H1 (cell line): Measurements from ENCODE around the gene WDR26. TPM values are rescaled to one million over a fixed set of nuclear protein-coding genes. Genes with fewer than 3 reads are reported as not detected.
A peak's percentile ranks its signal among the peaks of the same experiment; 100 is the strongest.

Source experiments
- ASH2L ChIP-seq: fragments of 200-600, 300-600 bp; sonication (generic); IDR thresholded peaks from one replicate; pipeline ENCODE4 v1.7.1; 2017; ENCODE audit warnings: low read length
- E2F6 ChIP-seq: IDR thresholded peaks from 2 replicates; pipeline ENCODE4 v1.6.1; 2012; ENCODE audit warnings: inconsistent platforms
- EP300 ChIP-seq, 2 experiments: IDR thresholded peaks; 1 replicate in 1 of 2; 2 replicates in 1 of 2; pipeline ENCODE4 v1.6.1; 2011 to 2012; ENCODE audit warnings: low read depth in 2 of 2, low read length in 2 of 2, mild to moderate bottlenecking in 2 of 2, borderline replicate concordance in 1 of 2, inconsistent platforms in 1 of 2, moderate library complexity in 1 of 2
- FOSL1 ChIP-seq: IDR thresholded peaks from 2 replicates; pipeline ENCODE4 v1.6.1; 2011; ENCODE audit warnings: mild to moderate bottlenecking, low read depth, low read length, moderate library complexity; ENCODE audit not compliant: insufficient read depth
- PHF8 ChIP-seq: fragments of 200-600 bp; sonication (generic); conservative IDR thresholded peaks from 2 replicates; pipeline ENCODE4 v1.7.1; 2012; ENCODE audit warnings: low read depth, mild to moderate bottlenecking, inconsistent platforms, low read length, moderate library complexity
- RFX5 ChIP-seq: IDR thresholded peaks from 2 replicates; pipeline ENCODE4 v1.6.1; 2011; ENCODE audit warnings: low read depth, low read length, improper control_type of control experiment, borderline replicate concordance
- SIN3A ChIP-seq, 2 experiments: IDR thresholded peaks in 1 of 2; conservative IDR thresholded peaks in 1 of 2; 2 replicates each; pipeline ENCODE4 v1.6.1; 2011 to 2012; ENCODE audit warnings: low read length in 2 of 2, improper control_type of control experiment in 1 of 2, low read depth in 1 of 2, mild to moderate bottlenecking in 1 of 2
- SIX5 ChIP-seq: IDR thresholded peaks from 2 replicates; pipeline ENCODE4 v1.6.1; 2011; ENCODE audit warnings: mild to moderate bottlenecking, low read depth, low read length
- SRF ChIP-seq: IDR thresholded peaks from 2 replicates; pipeline ENCODE4 v1.6.1; 2011; ENCODE audit warnings: mild to moderate bottlenecking, low read depth, low read length, moderate library complexity
- polyA plus RNA-seq, 7 experiments: library from polyadenylated mRNA; depleted of rRNA in 3 of 7; stranded (reverse) in 5 of 7; unstranded in 2 of 7; fragments of >200 nt in 5 of 7; fragments of 200-250 nt in 2 of 7; gene quantifications; 1 replicate in 5 of 7; 2 replicates in 1 of 7; 4 replicates in 1 of 7; pipeline versions ENCODE4 v1.2.1 to v1.2.3, GENCODE V29; 2011 to 2013; ENCODE audit warnings: missing spikeins in 2 of 7, mixed read lengths in 2 of 7
- total RNA-seq: library from RNA; stranded (reverse); fragmentation: NEBNext Ultra II Directional; extraction: Animal tissue kit (Norgen Biotek cat#: 25700); gene quantifications from 2 replicates; pipeline ENCODE4 v1.2.1, GENCODE V29; 2021

The WDR26 gene
- total and polyA plus RNA-seq, 2 of the 8 experiments (the other 6 are each of a cell fraction or from before 2014, with no cell fraction given) = 18.0 to 72.5 TPM

DNA sequence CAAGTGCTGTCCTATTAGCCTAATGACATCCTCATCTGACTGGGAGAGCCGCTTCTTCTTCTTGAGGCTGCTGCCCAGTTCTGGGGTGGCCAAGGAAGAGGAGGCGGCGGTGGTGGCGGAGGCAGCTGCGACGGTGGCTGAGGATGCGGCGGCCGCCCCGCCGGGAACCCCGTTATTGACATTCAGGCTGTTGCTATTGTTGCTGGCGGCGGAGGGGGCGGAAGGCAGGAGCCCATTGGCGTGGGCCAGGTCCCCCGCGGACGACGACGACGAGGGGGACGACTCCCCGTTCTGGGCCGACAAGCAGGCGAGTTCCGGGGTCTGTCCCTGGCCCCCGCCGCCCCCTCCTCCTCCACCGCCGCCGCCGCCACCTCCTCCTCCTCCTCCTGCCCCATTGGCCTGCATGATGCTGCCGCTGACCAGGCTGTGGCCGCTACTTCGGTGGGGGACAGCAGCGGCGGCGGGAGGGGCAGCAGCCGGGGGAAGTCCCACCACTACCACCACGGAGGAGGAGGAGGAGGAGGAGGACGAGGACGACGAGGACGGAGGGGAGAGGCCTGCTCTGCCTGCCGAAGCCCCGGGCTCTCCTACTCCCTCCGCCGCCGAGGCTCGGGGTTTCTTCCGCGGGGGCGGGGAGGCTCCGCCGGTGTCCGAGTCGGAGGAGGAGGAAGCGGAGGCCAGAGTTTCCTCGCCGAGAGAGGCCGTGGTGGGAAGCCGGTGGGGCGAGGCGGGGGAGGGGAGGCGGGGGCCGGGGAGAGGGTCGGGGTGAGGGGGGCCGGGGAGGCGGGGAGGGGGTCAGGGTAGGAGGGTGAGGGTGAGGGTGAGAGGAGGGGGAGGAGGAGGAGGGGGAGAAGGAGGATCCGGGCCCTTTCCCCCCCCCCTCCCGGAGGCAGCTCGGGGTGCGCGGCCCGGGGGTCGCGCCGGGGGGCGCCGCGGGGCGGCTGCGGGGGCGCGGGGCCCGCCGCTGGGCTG lies 610 bp downstream of the WDR26 start (continued):
- TF ChIP-seq EP300 (IDR thresholded peaks at IDR 0.05; ENCODE audit: borderline replicate concordance in 1 of 2, low read depth in 2 of 2, low read length in 2 of 2) = peak in 1 of 2 experiments; percentile 12; a peak in 1 of 3 replicates
- TF ChIP-seq ASH2L = no peak
- TF ChIP-seq RFX5 = no peak
- no peak for TF ChIP-seq FOSL1
- no peak for TF ChIP-seq SIX5
- TF ChIP-seq SIN3A (conservative IDR thresholded peaks at IDR 0.05 in 1 of 2, IDR thresholded peaks at IDR 0.05 in 1 of 2; ENCODE audit: low read depth in 1 of 2, low read length in 2 of 2) = 0 out of 4 replicates have a peak, but pooled peaks of 1 of the 2 experiments have one; percentile 60
- TF ChIP-seq E2F6 = no peak
- no peak for TF ChIP-seq SRF
- peak; percentile 29; the same call in 1 of the 2 replicates for TF ChIP-seq PHF8
